ENCODE results near the gene SULT2B1.

GRCh38 chr19:48637948-48638830, 86.2 kb downstream of the SULT2B1 start:
- TF ChIP-seq ZNF274 (IDR thresholded peaks at IDR 0.05; ENCODE audit: low read depth, low read length) (no peak), YY1 (IDR thresholded peaks at IDR 0.05; ENCODE audit: insufficient read depth, insufficient read length) (no peak), SUZ12 (IDR thresholded peaks at IDR 0.05; ENCODE audit: extremely low read depth, insufficient read depth, insufficient read length) (no peak)
